NCI-H1694 treated with DMSO at 0.1 percent for 48 hours (cell line): ENCODE data around the gene LCK.
A peak's percentile ranks its signal among the peaks of the same experiment; 100 is the strongest.
"Not testable (repeated sequence)": the region's sequence is repeated elsewhere in the genome, so short reads cannot be mapped to it uniquely, and the experiment has no call there.

Experiments
- DNase-seq: peaks from one replicate; lab custom pipeline; 2025; lab: John Stamatoyannopoulos, UW

LCK gene

GRCh38 chr1:32274646-32275340 is 23.7 kb downstream of the LCK start:
- DNase-seq = no peak

GRCh38 chr1:32275424-32275823 is 24.4 kb downstream of the LCK start:
- DNase-seq = no peak

- DNase-seq = no peak
Measured at GRCh38 chr1:32276032-32276782, 25.1 kb downstream of the LCK start.

- DNase-seq = not testable (repeated sequence)
Measured at GRCh38 chr1:32284777-32285176, 33.7 kb downstream of the LCK start.

- DNase-seq = no peak
Measured at GRCh38 chr1:32285658-32286057, 34.6 kb downstream of the LCK start.

GRCh38 chr1:32286763-32287162 is 35.7 kb downstream of the LCK start:
- no peak for DNase-seq

GRCh38 chr1:32289256-32289655 is 38.2 kb downstream of the LCK start:
- DNase-seq = no peak

GRCh38 chr1:32291145-32291707 is 40.2 kb downstream of the LCK start:
- no peak for DNase-seq

- peak; percentile 80 for DNase-seq
Measured at GRCh38 chr1:32291708-32292538, 40.9 kb downstream of the LCK start, which contains the start of gene HDAC1. HDAC1 (plus strand) TSS chr1:32292083; CDS start chr1:32292170, 87 bp downstream.

- not testable (repeated sequence) for DNase-seq
Measured at GRCh38 chr1:32298211-32298610, 47.1 kb downstream of the LCK start.

- no peak for DNase-seq
Measured at GRCh38 chr1:32299327-32299726, 48.3 kb downstream of the LCK start.

- no peak for DNase-seq
Measured at GRCh38 chr1:32303358-32303757, 52.3 kb downstream of the LCK start.

GRCh38 chr1:32303997-32304622 is 53.0 kb downstream of the LCK start:
- DNase-seq = no peak

- no peak for DNase-seq
Measured at GRCh38 chr1:32305310-32305709, 54.2 kb downstream of the LCK start.

GRCh38 chr1:32307324-32307723 is 56.3 kb downstream of the LCK start:
- DNase-seq = no peak

- no peak for DNase-seq
Measured at GRCh38 chr1:32309960-32310359, 58.9 kb downstream of the LCK start.

- DNase-seq = no peak
Measured at GRCh38 chr1:32311709-32312393, 60.8 kb downstream of the LCK start.

GRCh38 chr1:32316903-32317277 is 65.8 kb downstream of the LCK start:
- DNase-seq = no peak

- DNase-seq = no peak
Measured at GRCh38 chr1:32318127-32318869, 67.2 kb downstream of the LCK start.

GRCh38 chr1:32321712-32322291 is 70.7 kb downstream of the LCK start:
- no peak for DNase-seq
